ENCODE data around the gene ALLC.

ALLC gene

DNA sequence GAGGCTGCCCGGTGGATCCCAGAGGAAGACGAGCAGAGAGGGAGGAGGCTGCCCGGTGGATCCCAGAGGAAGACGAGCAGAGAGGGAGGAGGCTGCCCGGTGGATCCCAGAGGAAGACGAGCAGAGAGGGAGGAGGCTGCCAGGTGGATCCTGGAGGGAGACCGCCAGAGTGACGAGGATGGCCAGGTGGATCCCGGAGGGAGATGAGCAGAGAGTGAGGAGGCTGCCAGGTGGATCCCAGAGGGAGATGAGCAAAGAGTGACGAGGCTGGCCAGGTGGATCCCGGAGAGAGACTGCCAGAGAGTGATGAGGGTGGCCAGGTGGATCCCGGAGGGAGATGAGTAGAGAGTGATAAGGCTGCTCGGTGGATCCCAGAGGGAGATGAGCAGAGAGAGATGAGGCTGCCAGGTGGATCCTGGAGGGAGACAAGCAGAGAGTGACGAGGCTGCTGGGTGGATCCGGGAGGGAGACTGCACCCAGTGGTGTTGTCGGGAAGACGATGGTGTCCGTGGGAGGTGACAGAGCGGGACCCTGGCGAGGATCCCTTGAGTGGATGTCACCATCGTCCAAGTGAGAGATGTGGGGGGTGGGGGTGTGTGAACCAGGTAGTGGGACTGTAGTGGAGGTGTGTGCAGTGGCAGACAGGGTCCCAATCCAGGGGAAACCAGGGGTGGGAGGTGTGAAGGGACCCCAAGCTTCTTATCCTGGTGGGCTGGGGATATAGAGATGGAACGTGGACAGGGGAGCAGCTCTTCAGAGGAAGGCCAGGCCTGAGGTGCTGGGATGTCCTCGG, 67.7 kb downstream of the ALLC start:
- no peak for DNase-seq (ENCODE audit: low spot score)

DNA sequence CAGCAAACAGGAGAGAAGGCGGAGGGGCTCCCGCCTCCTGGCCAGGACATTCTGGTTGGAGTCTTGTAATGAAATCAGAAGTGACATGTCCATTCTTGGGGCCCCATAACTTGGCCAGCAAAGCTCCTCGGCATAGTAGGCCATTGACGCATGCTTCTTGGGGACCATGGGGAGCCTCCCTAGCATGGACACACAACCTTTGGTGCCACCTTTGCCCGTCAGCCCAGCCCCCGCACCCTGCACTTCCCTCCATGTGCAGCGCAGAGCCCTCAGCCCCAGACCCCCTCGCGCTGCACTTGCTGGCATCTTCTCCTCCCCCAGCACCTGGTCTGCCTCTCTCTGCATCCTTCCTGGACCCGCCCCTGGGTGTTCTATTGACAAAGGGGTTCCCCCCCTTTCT, 68.5 kb downstream of the ALLC start:
- DNase-seq (ENCODE audit: low spot score) = no peak

GRCh38 chr2:3727397-3728045, 69.5 kb downstream of the ALLC start:
- DNase-seq (ENCODE audit: low spot score) = no peak

- DNase-seq (ENCODE audit: low spot score) = no peak
These were observed 70.4 kb downstream of the ALLC start for GRCh38 chr2:3728104-3729054.

DNA sequence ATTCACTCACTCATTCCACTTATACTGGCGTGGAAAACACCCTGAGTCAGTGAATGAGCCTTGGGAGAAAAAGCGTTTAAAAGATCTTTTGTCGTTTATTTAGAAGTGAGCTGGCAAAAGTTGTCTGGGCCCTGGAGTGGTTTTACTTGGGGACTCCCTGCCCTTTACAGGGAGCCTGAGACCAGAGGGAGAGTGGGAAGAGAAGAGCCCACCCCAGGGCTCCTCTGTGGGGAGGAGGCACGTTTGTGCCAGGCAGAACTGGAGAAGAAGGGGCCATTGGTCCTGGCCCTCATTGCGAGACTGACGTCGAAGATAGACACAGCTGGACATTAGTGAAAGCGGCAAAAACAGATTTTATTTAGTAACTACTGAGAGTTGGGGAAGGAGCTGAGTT, 71.1 kb downstream of the ALLC start:
- no peak for DNase-seq (ENCODE audit: low spot score)

DNA sequence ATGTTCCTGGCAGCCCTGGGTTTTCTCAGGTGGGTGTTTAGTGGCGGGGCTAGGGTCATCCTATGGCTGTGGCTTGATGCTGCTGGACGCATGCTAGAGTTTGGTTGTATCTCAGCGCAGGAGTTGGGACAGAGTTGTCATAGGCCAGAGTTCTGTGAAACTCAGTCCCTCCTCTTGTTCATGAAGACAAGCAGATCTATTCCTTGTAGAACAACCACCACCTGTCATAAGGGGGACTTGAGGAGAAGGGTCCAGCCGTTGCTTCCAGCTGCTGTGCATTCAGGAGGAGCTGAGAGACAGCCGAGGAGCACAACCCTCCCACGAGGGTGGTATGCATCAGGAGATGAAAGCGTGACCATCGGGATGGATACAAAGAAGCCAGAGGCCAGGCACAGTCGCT, 71.8 kb downstream of the ALLC start:
- DNase-seq (ENCODE audit: low spot score) = no peak

DNA sequence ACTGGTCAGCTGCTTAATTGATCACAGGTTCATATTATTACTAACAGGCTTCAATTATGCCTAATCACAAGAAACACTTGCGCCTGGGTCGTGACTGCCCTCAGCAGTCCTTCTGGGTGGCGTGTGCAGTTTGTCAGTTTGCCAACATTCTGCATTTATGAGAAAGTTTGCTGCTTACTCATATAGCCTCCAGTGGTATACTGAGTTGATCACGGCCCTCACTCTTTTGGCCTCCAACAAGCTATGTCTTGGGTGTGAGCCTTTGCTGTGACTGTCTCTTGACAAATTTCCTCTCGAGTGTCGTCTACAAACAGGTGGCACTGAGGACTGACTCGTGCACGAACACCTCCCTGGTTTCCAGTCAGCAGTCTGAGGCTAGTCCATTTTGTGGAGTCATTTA, 72.6 kb downstream of the ALLC start:
- DNase-seq (ENCODE audit: low spot score) = no peak

DNA sequence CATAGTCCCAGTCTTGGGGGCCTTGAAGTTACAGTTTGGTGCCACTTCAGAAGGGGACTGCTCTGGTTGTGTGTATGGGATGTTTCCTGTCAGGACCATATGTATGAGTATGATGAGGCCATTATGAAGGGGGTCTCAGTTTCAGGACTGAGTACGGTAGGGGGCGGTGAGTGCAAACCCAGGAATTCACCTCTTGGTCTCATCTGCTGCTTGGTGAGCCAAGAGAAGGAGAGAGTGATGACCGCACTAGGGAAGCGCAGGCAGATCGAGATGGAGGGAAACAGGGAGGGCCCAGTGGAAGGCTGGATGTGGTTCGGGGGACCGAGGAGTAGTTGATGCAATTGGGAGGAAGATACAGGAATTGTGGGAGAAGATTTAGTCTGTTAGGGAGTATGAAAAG, 73.8 kb downstream of the ALLC start:
- no peak for DNase-seq (ENCODE audit: low spot score)

- no peak for DNase-seq (ENCODE audit: low spot score)
These were observed 78.1 kb downstream of the ALLC start for GRCh38 chr2:3736112-3736511.

DNA sequence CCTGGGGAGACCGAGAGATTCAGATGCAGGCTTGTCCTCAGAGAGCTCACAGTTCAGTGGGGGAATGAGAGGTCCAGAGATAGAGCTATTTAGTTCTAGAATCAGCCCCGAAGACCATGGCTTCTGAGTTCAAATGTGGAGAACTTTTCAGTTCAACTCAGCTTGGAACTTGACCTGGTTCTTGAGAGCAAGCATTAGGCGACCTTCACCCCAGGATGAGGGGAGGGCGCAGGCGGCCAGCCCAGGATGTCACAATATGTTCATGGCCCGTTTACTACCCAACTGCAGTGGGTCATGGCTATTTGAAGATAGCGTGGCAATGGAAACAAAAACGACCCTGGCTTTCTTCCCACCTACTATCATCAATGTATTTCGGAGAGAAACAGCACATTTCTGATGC, 79.1 kb downstream of the ALLC start:
- no peak for DNase-seq (ENCODE audit: low spot score)

GRCh38 chr2:3738454-3738853, 80.5 kb downstream of the ALLC start:
- no peak for DNase-seq (ENCODE audit: low spot score)

- DNase-seq (ENCODE audit: low spot score) = no peak
These were observed 81.3 kb downstream of the ALLC start for GRCh38 chr2:3739313-3739712.

- DNase-seq (ENCODE audit: low spot score) = no peak
These were observed 83.4 kb downstream of the ALLC start for GRCh38 chr2:3741396-3741795.

DNA sequence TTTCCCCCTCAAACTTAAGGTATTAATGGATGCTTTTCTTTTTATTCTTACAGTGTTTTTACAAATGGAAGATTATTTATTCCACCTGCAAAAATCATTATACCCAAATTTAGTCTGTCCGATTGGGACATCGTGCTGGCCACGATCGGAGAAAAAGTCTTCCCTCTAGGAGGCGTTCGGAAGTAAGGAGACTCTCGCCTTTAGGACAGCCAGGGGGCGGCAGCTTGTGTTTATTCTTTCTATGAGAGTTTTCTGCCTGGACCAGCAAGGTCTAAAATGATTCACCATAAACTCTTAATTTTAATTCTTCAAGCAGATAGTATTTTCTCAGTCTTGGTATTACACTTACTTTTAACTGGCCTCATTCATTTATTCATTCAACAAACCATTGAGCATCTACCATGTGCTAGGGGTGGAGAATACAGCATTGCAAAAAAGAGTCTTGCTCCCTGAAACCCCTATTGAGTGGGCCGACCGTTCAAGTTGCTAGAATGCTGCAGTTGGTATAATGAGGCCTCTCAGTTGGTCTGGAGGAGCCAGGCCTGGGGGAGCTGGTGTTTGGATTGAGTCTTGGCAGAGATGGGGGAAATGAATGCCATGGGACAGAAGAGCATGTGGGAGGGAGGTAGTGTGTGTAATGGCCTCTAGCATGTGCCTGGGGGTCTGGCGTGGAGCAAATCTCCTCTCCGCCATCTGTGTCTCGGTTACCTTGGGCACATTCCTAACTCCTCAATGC, 84.0 kb downstream of the ALLC start:
- DNase-seq (ENCODE audit: low spot score) = no peak

DNA sequence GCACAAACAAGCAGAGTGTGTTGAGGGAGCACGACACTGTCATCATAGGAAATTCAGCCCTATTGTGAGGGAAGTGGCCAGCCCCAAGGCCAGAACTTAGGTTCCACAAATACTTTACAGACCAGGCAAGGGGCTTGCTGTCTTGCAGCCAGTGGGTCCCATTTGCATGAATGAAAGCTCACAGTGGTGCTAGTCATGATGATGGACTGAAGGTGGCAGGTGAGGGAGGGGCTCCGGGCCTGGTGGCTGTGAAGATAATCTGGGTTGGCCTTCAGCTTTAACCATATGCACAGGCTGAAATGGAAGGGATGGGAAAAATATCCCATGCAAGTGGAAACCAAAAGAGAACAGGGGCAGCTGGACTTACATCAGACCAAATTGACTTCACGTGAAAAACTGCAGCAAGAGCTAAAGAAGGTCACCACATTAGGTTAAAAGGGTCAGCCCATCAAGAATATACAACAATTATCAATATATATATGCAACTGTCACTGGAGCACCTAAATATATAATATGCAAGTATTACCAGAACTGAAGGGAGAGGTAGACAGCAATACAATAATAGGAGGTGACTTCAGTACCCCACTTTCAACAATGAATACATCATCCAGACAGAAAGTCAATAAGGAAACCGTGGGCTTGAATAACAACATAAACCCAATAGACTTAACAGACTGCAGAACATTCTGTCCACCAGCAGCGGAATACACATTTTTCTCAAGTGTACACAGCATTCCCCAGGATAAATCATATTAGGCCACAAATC, 84.9 kb downstream of the ALLC start:
- DNase-seq (ENCODE audit: low spot score) = no peak

DNA sequence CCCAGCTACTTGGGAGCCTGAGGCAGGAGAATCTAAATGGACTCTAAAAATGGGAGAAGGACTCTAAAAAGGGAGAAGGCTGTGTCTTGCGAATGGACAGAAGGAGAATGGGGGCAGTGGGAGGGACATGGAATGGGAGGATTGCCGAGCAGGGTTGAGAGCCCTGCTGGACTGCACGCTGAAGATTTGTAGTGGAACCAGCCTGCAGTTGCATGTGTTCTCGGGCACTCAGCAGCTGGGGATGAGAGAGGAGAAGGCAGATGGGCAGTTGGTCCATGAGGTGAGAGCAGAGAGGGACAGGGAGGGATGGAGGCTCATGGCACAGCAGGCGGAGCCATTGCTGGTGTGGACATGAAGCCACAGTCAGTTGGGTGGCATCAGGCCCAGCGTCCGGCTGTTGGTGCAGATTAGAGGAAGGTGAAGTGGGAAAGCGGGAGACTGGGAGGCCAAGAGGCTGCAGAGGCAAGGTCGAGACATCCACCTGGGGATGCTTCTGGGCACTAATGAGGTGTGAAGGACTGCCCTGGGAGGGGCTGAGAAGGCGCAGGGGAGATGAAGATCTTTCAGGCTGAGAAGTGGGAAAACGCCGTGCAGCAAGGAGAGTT, 86.1 kb downstream of the ALLC start:
- no peak for DNase-seq (ENCODE audit: low spot score)

- DNase-seq (ENCODE audit: low spot score) = no peak
These were observed 87.9 kb downstream of the ALLC start for GRCh38 chr2:3745920-3746319.

- DNase-seq (ENCODE audit: low spot score) = no peak
These were observed 89.1 kb downstream of the ALLC start for GRCh38 chr2:3747032-3747654.

- DNase-seq (ENCODE audit: low spot score) = no peak
These were observed 89.8 kb downstream of the ALLC start for GRCh38 chr2:3747826-3748225.

GRCh38 chr2:3749201-3749600, 91.2 kb downstream of the ALLC start:
- no peak for DNase-seq (ENCODE audit: low spot score)
